GM21619 (cell line): ENCODE measurements around the gene CMIP.

ENCODE experiments used
- ATAC-seq: cut with Tn5 transposase; IDR thresholded peaks from one replicate; pipeline ENCODE4 v1.9.1; 2021; ENCODE audit not compliant: unreplicated experiment

Gene CMIP

DNA sequence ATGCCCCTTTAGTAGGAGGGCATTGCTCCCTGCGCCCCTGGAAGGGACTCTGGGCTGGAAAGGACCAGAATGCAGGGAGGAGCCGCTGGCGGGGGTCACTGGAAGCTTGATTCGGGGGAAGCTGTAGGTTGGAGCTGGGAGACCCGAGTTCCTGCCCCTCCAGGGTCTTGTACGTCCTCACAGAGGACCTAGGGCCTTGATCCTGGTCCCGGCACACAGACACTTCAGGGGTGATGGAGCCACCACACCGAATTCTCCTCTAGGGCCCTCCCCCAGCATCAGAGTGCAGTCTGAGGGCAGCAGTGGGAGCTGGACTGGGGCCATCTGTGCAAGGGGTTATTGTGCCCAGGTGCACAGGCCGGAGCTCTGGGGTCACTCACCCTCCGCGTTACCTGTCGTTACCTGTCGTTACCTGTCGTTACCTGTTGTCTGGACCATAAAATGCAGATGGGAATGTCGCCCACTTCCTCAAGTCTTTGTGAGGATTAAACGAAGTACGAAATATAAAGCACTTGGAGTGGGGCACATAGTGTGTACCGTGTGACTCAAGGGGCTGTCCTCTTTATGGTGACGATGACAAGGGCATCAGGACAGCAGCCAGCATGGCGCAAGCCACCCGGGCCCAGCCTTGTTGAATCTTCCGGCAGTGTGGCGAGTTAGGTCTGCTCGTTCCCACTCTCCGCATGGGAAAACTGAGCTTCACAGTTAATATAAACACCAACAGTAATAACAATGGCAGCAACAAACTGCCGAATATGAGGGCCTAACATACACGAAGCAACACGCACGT, 48.6 kb downstream of the CMIP start:
- no peak for ATAC-seq

DNA sequence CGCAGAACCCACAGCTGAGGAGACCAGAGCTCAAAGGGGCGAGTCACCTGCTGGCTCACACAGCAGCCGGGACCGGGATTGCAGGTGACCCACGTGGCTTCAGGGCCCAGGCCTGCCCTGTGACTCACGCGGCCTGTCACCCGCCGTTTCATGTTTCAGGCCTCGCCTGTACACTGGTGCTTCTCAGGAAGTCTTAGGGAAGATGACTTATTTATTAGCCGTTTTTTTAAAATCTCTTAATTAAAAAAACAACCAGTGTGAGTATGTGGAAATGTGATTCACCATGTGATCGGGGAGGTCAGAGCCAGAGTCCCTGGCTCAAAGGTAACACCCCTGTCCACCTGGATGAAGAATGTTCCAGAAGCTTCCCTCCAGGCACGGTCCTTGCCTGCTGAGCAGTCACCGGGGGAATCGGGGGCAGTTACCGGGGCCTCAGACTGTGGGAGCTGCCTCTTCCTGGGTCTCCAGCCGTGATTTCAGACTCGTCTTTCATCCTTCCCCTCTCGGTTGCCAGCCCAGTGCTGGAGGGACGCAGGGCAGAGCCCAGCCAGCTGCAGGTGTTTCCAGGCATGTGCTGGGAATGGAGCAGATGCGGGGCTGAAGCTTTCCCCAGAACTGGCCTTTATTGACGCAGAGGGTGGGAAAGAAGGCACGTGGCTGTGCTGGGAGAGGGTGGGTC, 49.3 kb downstream of the CMIP start:
- no peak for ATAC-seq

DNA sequence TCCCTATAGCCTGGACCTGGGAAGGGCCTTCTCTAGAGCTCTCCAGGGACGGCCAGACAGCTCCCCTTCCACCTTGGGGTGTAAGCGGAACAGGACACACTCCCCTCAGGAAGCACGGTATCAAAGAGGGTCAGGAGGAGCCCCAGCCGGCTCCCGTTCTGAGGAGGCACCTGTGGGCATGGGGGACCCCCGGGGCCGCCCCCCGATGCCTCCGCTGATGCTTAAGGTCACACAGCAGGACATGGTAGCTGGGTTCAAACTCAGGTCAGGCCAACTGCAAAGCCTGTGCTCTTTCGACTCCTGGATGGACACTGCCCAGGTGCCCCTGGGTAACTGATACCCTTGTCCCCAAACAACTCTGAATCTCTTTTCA, 49.8 kb downstream of the CMIP start:
- ATAC-seq, result no peak

DNA sequence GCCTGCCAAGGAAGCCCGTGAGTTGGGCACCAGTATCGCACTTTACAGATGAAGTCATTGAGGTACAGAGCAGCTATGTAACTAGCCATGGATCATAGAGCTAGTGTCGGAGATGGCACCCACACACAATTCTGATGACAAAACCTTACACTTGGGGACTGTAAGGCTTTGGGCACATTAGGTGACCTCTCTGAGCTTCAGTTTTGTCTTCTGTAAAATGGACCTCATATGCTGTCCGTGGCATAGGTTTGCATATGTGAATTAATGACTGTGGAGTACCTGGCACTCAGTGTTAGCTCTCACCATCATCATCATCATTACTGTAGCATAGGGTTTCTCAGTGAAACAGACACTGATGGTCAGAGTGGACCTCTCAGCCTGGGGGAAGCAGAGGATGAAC, 50.3 kb downstream of the CMIP start:
- no peak for ATAC-seq

DNA sequence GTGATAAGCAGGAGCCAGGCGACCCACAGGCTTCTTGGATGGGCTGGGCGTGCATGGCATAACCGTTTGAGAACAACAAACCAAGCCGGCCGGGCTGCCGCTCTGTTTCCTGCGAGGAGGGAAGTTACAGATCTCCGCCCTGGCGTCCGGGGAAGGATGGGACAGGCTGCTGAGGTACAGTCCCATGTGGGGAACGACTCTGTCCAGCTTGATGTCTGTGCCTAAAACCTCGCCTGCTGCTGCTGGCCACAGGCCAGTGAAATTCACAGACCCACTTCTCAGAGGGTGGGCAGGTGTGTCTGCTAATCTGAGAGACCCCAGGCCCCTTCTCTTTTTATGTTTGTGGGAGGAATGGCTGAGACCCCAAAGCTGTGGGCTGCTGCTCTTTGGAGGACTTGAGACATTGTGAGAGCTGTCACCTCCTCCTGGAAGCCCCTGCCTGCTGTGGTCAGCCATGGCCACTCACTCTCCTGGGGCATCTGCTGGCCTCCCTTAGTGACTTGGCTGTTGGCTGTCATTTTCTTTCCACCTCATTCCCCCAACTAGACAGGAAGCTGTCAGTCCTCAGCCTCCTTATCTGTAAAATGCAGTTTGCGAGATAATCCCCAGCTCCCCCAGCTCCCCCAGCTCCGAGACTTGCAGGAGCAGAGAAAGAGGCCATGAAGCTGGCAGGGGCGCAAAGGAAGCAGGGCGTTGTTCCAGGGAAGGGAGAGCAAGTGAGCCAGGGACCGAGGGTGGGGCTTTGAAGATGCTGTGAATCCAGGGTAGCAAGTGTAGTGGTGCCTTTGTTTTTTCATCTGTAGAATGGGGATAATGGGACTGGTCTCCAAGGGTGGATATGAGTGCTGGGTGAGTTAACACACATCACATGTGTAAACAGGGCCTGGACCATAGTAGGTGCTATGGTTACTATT, 51.0 kb downstream of the CMIP start:
- ATAC-seq, result no peak

DNA sequence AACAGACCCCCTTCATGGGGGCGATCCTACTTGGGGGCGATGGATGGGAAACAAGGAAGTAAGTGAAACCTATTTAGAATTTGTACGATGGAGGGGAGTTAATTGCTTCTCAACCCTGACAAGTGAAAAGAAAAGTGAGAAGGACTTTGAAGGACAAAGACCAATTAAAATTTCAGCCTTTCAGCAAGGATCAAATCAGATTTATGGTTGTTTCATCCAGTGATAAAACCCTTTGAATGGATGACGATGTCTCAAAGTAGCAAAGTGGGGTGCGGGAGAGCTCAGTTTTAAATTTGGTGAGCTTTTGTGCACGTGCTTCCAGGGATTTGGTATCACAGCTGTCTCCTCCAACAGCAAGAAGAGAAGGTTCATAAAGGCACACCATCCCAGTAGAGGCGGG, 51.7 kb downstream of the CMIP start:
- ATAC-seq, result no peak

DNA sequence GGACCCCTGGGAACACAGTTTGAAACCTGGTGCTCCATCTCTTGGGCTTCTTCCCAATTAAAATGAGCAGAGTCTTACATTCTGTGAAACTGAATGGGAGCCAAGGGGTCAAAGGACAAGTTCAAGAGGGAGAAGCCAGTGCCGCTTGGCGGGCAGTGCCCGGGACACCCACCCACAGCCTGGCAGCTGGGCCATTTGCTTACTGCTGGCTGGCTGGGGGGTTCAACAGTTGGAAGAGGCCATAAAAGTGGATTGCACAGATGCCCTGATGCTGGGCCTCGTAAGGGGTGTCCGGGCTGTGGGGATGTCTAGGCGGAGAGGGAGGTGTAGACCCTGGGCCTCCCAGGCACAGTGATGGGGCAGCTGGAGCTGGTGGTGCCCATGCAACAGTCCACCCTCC, 52.1 kb downstream of the CMIP start:
- ATAC-seq, result no peak

DNA sequence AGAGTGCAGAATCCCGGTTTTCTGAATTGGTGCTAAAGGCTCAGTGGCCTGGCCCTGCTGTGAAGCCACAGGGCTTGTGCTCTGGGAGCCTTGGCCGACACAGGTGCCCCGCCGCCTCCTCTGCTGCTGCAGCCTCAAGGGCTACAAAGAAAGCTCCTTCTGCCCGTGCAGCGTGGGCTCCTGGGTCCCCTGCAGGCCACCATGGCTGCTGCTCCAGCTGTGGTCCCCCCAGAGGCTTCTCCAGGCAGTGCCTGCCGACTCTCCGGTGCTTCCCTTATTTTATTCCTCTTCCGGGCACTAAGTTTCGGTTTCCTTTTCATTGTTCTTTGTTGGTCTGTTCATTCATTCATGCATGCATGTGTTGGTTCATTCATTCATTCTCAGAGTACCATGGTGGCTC, 53.1 kb downstream of the CMIP start:
- peak; percentile 41 for ATAC-seq

DNA sequence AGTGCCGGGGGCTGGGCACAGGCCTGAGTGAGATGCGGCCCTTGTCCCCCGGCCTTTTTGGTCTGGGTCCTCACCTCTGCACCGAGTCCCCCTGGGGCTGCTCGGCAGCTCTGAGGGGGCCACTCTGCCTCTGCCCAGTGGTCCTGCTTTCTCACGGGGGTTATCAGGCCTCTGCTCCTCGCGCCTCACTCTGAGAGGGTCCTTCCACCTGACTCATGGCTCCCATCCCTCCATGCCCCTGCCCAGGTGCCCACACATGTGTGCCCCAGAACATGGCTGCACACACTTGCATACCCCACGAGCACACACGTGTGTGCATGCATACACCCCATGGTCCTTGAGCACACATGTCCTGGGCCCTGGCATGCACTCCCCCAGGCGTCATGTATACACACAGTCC, 53.7 kb downstream of the CMIP start:
- no peak for ATAC-seq

DNA sequence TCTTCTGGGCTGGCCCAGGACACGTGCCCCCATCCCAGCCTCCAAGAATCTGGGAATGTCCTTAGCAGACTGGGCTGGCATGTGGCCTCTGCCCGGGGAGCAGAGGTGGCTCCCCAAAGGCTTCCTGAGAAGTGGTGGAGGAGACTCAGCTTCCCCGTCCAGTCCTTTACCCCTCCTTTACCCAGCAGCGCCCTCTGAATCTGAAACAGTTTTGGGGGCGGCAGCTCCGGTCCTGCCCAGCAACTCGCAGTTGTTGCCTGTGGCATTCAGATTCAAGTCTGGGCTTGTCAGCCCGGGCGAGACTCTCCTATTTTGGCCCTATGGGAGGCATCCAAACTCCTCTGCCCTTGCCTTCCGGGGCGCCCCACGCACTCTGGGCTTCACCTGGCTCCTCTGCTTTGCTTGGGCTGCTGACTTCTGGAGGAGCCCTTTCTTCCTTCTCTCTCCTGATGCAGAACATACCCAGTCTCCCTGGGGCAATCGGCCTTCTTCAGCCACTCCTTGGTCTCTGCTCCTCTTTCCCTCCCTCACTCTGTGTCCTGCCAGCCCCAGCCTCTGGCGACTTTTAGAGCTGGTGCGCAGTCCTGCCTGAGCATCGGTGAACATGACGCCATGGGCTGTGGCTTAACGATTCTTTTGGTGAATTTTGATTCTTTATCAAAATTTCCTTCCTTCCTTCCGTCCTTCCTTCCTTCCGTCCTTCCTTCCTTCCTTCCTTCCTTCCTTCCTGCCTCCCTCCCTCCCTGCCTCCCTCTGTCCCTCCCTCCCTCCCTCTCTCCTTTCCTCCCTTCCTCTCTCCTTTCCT, 55.2 kb downstream of the CMIP start:
- no peak for ATAC-seq

DNA sequence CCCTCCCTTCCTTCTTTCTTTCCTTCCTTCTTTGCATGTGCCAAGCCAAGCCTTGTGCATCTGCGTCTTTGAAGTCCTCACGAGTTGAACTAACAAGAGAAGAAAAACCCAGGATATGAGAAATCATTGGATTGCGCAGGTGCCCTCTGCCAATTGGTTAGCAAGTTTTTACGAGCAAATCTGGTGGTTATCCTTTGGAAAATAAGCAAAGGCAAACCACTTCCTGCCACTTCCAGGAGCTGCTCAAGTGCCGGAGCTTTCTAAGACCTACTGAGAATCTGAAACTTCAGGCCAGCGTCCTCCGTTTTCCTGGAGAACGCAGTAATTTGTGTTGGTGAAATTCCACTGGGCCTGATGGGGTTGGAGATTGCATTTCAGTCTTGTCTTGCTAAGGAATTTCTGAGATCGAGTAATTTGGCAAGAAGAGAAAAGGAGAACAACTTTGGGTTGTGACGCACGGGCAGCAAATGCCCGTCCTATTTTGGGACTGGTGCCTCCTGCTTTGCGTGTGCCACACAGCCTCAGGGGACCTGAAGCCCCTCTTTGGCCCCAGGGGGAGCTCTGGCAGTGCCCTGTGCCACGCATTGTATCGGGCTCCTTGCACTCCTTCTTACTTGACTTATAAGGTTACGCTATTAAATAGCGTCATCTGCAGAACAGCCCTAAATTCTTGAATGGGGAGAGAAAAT, 56.4 kb downstream of the CMIP start:
- ATAC-seq, result no peak

DNA sequence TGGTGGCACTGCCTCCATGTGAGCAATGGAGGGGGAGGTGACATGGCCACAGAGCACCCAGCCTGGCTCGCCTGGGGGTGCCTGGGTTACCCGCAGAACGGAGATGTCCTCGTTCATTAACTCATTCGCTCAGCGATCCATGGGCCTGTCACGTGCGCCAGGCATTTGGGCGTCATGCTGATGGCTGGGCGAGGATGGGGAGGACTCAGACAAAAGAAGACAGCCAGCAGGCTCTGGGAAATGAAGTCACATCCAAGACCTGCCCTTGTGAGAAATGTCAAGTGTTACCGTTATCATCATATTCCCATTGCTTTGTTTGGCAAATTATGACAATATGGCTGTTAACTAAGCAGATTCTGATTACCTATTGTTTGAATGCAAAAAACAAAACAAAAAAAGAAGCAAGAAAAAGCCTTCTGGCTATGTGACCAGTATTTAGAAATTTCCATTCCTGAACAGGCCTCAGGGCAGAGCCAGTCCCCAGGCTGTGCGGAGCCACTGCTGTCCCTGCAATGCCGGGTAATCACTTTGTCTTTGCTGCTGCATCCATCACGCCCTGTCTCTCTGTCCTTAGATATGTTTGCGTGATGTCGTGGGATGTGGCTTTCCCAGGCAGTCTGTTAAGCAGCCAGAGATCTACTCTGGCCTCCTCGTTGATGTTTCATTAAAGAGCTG, 57.9 kb downstream of the CMIP start:
- ATAC-seq, result no peak

DNA sequence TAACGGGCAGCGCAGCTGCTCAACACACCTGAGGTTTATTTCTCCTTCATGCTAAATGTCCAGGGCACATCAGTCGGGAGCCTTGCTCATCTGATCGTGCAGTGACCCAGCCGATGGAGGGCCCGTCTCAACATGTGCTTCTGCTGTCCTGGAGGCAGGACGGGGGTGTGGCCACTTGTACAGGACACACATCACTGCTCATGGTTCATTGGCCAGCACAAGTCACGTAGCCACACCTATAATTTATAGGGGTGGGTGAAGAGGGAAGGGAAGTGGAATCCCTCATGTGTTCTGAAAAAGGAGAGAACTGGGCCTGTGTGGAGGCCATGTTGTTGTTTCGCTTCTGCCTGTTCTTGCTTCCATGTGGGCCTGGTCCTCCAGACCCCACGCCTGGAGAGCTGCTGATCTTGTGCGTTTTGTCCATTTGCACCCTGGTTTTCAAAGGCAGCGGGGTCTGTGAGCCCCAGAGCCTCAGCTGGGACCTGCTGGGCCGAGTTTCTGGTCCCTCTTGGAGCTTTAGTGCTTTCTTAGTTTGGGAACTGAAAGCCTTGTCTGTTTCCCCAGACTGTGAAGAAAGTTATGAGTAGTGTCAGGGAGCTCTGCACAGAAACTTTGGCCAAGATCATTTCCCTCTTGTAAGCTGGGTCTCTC, 60.5 kb downstream of the CMIP start:
- ATAC-seq, result peak; percentile 76

DNA sequence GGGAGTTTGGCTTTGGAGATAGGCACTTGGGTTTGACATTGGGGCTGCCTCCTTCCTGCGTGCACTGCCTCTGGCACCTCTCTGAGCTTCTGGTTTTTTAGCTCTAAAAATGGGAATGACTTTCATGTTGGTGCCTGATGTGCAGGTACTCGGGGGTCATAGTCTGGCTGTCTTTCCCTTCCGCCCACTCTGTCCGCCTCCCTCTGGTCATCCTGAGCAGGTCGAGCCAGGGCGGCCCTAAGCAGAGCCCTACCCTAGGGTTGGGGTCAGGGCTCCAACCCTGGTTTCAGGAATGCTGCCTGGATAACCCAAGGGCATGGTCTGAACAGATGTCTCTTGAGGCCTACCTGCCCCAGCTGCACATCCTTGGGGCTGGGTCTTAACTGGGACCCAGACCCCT, 64.8 kb downstream of the CMIP start:
- ATAC-seq, result no peak

DNA sequence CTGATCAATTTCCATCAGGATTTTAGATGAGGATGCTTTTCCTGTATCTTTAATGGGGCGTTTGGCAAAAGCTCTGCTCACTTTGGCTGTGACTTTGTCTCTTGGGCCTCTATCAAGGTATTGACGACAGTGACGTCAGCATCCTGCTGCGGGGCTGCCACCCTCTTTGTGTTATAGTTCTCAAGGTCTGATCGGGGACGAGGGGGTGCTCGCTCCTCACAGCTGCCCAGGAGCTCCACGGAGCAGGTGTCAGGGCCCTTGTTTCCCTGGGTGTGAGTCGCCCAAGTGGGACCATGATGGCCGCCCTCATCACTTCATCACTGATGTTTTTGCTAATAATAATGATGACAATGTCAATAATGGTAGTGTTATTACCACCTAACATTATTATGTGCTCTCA, 65.4 kb downstream of the CMIP start:
- ATAC-seq, result no peak

DNA sequence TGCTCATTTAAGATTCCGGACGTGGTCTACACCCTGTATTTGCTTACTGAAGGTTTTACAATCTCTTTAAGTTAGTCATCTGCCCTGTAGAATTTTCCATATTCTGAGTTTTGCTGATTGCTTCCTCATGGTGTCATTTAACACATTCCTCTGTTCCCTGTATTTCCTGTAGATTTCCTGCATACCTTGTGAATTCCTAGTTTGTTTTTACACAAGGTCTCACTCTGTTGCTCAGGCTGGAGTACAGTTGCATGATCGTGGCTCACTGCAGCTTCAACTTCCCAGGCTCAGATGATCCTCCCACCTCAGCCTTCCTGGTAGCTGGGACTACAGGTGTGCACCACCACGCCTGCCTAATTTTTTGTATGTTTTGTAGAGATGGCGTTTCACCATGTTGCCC, 66.8 kb downstream of the CMIP start:
- no peak for ATAC-seq

DNA sequence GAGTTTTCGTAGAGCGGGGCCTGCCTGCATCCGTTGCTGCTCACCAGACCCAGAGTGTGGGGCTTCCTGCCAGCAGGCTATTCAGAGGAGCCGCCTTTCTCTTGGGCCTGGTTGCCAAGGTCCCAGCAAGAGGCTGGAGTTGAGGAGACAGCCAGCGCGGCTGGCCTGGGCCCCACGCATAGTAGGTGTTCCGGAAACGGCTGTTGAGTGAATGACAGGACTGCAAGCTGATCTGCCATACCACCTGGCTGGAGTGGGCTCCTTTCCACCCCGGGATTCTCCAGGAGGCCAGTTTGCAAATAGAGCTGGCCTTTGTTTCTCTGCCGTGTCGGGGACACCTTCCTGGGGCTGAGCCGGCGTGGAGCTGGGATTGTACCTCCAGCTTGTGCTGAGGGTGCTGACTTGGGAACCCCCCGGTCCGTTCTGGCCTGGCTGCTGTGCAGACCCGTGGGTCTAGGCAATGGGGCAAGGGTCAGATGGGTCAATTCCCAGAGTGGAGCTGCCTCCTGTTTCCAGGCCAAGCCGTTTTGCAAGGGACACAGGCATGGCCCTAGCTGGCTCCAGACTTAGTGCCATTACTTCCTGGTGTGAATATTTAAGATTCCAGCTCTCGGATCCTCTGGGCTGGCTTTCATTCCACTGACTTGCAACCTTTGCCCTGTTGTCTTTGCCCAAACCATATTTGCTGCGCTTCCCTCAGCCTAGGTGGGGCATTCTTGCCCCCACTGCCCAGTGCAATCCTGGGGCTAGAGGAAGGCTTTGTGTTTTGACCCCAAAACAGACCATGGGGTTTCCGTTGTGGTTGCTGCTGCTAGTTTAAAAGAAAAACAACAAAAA, 68.8 kb downstream of the CMIP start:
- ATAC-seq, result peak; percentile 9

DNA sequence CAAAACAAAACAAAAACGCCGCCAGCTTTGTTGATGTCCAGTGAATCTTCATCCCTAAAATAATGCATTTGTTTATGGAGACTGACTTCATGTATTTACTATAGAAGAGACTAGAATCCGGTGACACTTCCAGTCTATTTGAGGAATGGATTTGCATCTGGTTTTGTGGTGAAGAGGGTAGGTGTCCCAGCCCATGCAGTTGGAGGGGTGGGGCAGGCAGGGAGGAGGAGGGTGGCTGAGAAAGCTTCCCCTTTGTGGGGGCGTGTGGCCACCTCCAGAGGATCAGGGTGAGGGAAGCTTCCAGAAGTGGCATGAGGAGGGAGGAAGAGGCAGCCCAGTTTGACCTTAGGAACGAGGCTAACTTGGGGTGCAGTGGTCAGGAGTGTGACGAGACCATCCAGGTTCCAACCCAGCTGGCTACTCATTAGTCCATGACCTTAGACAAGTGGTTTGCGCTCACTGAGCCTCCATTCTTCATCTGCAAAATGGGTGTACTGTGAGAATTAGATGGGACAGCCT, 69.5 kb downstream of the CMIP start:
- ATAC-seq, result peak; percentile 79
